Esophagus muscularis mucosa (tissue), 4 donors: Measurements from ENCODE around the gene SEMA5A.

Experiments used
- CTCF ChIP-seq, 3 experiments: fragments of 200-600 bp in 2 of 3; fragments of 450-650 bp in 1 of 3; sonication (generic) in 2 of 3; IDR thresholded peaks; one replicate each; pipeline ENCODE4 v1.5.1; 2017 to 2019; ENCODE audit warnings: antibody characterized with exemption in 3 of 3, mild to moderate bottlenecking in 2 of 3, moderate library complexity in 1 of 3
- EP300 ChIP-seq: sonication (generic); formaldehyde crosslinking; IDR thresholded peaks from one replicate; pipeline ENCODE4 v1.6.1; 2017; ENCODE audit warnings: antibody characterized with exemption
- POLR2A ChIP-seq: fragments of 450-650 bp; IDR thresholded peaks from one replicate; pipeline ENCODE4 v1.6.1; 2017; ENCODE audit warnings: antibody characterized with exemption, moderate library complexity, mild to moderate bottlenecking, low read depth
- POLR2AphosphoS5 ChIP-seq, 2 donors: sonication (generic); formaldehyde crosslinking; IDR thresholded peaks; one replicate each; pipeline ENCODE4 v1.6.1; 2017; ENCODE audit warnings: antibody characterized with exemption in 2 of 2

DNA sequence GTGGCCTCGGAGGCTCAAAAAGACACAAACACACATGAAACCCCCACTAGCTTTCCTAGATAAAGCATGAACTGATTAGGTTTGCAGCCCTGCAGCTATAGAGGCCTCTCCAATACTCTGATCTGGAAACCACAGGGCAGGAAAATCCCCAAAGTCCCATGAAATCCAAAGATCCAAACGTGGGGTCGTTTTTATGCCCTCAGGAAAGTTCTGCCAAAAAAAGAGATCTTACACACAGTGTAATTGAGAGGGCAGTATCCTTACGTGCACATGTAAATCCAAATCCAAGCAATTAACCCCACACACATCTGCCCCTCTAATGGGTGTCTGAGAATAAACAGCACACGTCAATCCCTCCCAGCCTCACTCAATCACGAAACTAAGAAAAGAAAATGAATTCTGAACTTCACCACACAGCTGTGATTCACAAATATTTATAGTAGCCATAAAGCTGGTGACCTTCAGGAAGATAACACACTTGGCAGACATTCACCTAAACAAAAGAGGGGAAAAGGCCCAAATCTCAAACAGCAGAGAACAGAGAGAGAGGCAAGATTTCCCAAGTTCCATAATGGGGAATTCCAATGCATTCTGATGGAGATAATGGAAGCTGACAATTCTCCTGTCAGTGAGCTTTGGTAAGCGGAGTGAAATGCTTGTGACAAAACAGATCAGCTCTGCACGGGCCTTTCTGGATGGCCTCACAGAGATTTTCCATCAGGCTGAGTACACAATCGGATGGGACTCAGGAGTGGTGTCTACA lies 114.2 kb downstream of the SEMA5A start:
- TF ChIP-seq CTCF (IDR thresholded peaks at IDR 0.05) (no peak), POLR2A (no peak), POLR2AphosphoS5 (IDR thresholded peaks at IDR 0.05) (no peak), EP300 (no peak)
